OCI-LY7 (cell line): ENCODE measurements around the gene SELPLG.

Source experiments
- CTCF ChIP-seq: fragments of 200-600 bp; sonication (generic); conservative IDR thresholded peaks from 2 replicates; pipeline ENCODE4 v1.5.1; 2014; ENCODE audit warnings: mild to moderate bottlenecking, antibody characterized with exemption, low read length, moderate library complexity, mixed read lengths
- EZH2phosphoT487 ChIP-seq: fragments of 200-600 bp; sonication (generic); IDR thresholded peaks from 2 replicates; pipeline ENCODE4 v1.6.1; 2018; ENCODE audit warnings: low read depth, borderline replicate concordance, mild to moderate bottlenecking, mixed run types, antibody characterized with exemption, low read length, moderate library complexity, mixed read lengths

- TF ChIP-seq CTCF, result no peak
- TF ChIP-seq EZH2phosphoT487, result no peak
These were observed 33.0 kb downstream of the SELPLG start for GRCh38 chr12:108600702-108601007.
